Activated CD4-positive, CD25-positive, alpha-beta regulatory T cell treated with anti-CD3 and anti-CD28 coated beads, Interleukin-2, amount 50 U/mL, for 24 hours (primary cell): Measurements from ENCODE around the gene GAK.
A peak's percentile ranks its signal among the peaks of the same experiment; 100 is the strongest.
"Not testable (repeated sequence)": the region's sequence is repeated elsewhere in the genome, so short reads cannot be mapped to it uniquely, and the experiment has no call there.

Experiments used
- ATAC-seq, 2 donors: fragments of 150-1000 bp; cut with Tn5 transposase; one replicate each; pipeline ENCODE4 v1.10.0; 2021; ENCODE audit warnings: mild to moderate bottlenecking in 1 of 2, moderate library complexity in 1 of 2

GAK gene

GRCh38 chr4:931960-932712 is at the start of gene GAK, which contains the start of gene TMEM175:
Gene GAK, minus strand, starts transcription at chr4:932316. Its CDS starts 129 bp downstream, at chr4:932187.
Gene TMEM175, plus strand, starts transcription at chr4:932460. Its CDS starts 15,280 bp downstream, at chr4:947740.
- ATAC-seq = peak; percentile 97

- ATAC-seq = no peak
Measured at GRCh38 chr4:978957-979701, 47.0 kb upstream of the GAK start.

- ATAC-seq = not testable (repeated sequence)
Measured at GRCh38 chr4:976016-976415, 43.9 kb upstream of the GAK start.

- no peak for ATAC-seq
Measured at GRCh38 chr4:974668-975067, 42.6 kb upstream of the GAK start.

- peak; percentile 90 to 94 for ATAC-seq
Measured at GRCh38 chr4:973431-974397, 41.6 kb upstream of the GAK start, which contains the start of gene DGKQ. Gene DGKQ, minus strand, starts transcription at chr4:973569. Its CDS starts 87 bp downstream, at chr4:973482.

- ATAC-seq = peak; percentile 51 to 57
Measured at GRCh38 chr4:972651-973424, 40.7 kb upstream of the GAK start.

- no peak for ATAC-seq
Measured at GRCh38 chr4:971666-972500, 39.8 kb upstream of the GAK start.

GRCh38 chr4:970854-971520 is 38.9 kb upstream of the GAK start:
- ATAC-seq = no peak

- no peak for ATAC-seq
Measured at GRCh38 chr4:970046-970745, 38.1 kb upstream of the GAK start.

GRCh38 chr4:968621-969394 is 36.7 kb upstream of the GAK start:
- no peak for ATAC-seq

- no peak for ATAC-seq
Measured at GRCh38 chr4:968221-968620, 36.1 kb upstream of the GAK start.

GRCh38 chr4:967113-968104 is 35.3 kb upstream of the GAK start:
- ATAC-seq = no peak

GRCh38 chr4:966266-967112 is 34.4 kb upstream of the GAK start:
- no peak for ATAC-seq

GRCh38 chr4:965766-966134 is 33.6 kb upstream of the GAK start:
- no peak for ATAC-seq

GRCh38 chr4:965048-965765 is 33.1 kb upstream of the GAK start:
- ATAC-seq = no peak
